ENCODE results near the gene PCK1.

- TF ChIP-seq ZNF720 (CRISPR knock-in tag; IDR thresholded peaks at IDR 0.05) (no peak), SP1 (IDR thresholded peaks at IDR 0.05) (no peak), SP1 (CRISPR knock-in tag; IDR thresholded peaks at IDR 0.05) (no peak), CTCF (CRISPR knock-in tag; IDR thresholded peaks at IDR 0.05) (no peak), FOXJ3 (CRISPR knock-in tag; IDR thresholded peaks at IDR 0.05; ENCODE audit: borderline replicate concordance) (no peak), MAX (IDR thresholded peaks at IDR 0.05) (no peak), NR2C2 (CRISPR knock-in tag; IDR thresholded peaks at IDR 0.05; ENCODE audit: borderline replicate concordance) (no peak), ZNF414 (CRISPR knock-in tag; IDR thresholded peaks at IDR 0.05) (no peak), PRDM15 (CRISPR knock-in tag; IDR thresholded peaks at IDR 0.05) (no peak), SMARCE1 (IDR thresholded peaks at IDR 0.05; ENCODE audit: borderline replicate concordance) (no peak), EZH2 (conservative IDR thresholded peaks at IDR 0.05; ENCODE audit: low read depth, low read length) (no peak), SIN3A (IDR thresholded peaks at IDR 0.05; ENCODE audit: borderline replicate concordance, low read depth, low read length) (no peak)
- TF ChIP-seq, protein P1, sequence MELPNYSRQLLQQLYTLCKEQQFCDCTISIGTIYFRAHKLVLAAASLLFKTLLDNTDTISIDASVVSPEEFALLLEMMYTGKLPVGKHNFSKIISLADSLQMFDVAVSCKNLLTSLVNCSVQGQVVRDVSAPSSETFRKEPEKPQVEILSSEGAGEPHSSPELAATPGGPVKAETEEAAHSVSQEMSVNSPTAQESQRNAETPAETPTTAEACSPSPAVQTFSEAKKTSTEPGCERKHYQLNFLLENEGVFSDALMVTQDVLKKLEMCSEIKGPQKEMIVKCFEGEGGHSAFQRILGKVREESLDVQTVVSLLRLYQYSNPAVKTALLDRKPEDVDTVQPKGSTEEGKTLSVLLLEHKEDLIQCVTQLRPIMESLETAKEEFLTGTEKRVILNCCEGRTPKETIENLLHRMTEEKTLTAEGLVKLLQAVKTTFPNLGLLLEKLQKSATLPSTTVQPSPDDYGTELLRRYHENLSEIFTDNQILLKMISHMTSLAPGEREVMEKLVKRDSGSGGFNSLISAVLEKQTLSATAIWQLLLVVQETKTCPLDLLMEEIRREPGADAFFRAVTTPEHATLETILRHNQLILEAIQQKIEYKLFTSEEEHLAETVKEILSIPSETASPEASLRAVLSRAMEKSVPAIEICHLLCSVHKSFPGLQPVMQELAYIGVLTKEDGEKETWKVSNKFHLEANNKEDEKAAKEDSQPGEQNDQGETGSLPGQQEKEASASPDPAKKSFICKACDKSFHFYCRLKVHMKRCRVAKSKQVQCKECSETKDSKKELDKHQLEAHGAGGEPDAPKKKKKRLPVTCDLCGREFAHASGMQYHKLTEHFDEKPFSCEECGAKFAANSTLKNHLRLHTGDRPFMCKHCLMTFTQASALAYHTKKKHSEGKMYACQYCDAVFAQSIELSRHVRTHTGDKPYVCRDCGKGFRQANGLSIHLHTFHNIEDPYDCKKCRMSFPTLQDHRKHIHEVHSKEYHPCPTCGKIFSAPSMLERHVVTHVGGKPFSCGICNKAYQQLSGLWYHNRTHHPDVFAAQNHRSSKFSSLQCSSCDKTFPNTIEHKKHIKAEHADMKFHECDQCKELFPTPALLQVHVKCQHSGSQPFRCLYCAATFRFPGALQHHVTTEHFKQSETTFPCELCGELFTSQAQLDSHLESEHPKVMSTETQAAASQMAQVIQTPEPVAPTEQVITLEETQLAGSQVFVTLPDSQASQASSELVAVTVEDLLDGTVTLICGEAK (IDR thresholded peaks at IDR 0.05), result no peak
- TF ChIP-seq, protein P1 (CRISPR knock-in tag; IDR thresholded peaks at IDR 0.05), result no peak
Measured at GRCh38 chr20:57537822-57538221, 23.1 kb upstream of the PCK1 start.
